Natural killer cell treated with Interleukin-12 subunit alpha and Interleukin-12 subunit beta and Interleukin-15 and Interleukin-18, amount 100 ng/mL, for 72 hours (primary cell): ENCODE data around the gene MROH2B. TPM values are rescaled to one million over a fixed set of nuclear protein-coding genes. Genes with fewer than 3 reads are reported as not detected.

Source experiments
- ATAC-seq, 2 donors: fragments of 150-1000 bp; cut with Tn5 transposase in 1 of 2; sonication (Bioruptor Pico), chemical (Tn5 transposase) in 1 of 2; 2 replicates each; pipeline ENCODE4 v1.10.0; 2021
- DNase-seq: peaks from one replicate; pipeline ENCODE4 v3.0.0; 2022; ENCODE audit warnings: low spot score
- H3K27ac Mint-ChIP-seq, 2 donors: 1 replicate in 1 of 2; 2 replicates in 1 of 2; pipeline ENCODE4 v1.8.0; 2022; ENCODE audit warnings: mixed read lengths in 2 of 2, mild to moderate bottlenecking in 1 of 2, moderate library complexity in 1 of 2
- H3K27me3 Mint-ChIP-seq, 2 donors: 1 replicate in 1 of 2; 2 replicates in 1 of 2; pipeline ENCODE4 v1.8.0; 2022; ENCODE audit warnings: mixed read lengths in 2 of 2
- H3K36me3 Mint-ChIP-seq: one replicate; pipeline ENCODE4 v1.8.0; 2022; ENCODE audit warnings: mixed read lengths
- H3K4me1 Mint-ChIP-seq, 2 donors: 1 replicate in 1 of 2; 2 replicates in 1 of 2; pipeline ENCODE4 v1.8.0; 2022; ENCODE audit warnings: low read depth in 2 of 2, mixed read lengths in 2 of 2, mild to moderate bottlenecking in 1 of 2
- H3K4me3 Mint-ChIP-seq: one replicate; pipeline ENCODE4 v1.8.0; 2022; ENCODE audit warnings: mixed read lengths
- H3K9me3 Mint-ChIP-seq: 2 replicates; pipeline ENCODE4 v1.8.0; 2022; ENCODE audit warnings: mixed read lengths
- total RNA-seq, 2 donors: library from RNA; stranded (reverse); gene quantifications; one replicate each; pipeline ENCODE4 v1.2.3, GENCODE V29; 2022

The MROH2B gene
- total RNA-seq, 2 donors from 2014 or later: not detected

DNA sequence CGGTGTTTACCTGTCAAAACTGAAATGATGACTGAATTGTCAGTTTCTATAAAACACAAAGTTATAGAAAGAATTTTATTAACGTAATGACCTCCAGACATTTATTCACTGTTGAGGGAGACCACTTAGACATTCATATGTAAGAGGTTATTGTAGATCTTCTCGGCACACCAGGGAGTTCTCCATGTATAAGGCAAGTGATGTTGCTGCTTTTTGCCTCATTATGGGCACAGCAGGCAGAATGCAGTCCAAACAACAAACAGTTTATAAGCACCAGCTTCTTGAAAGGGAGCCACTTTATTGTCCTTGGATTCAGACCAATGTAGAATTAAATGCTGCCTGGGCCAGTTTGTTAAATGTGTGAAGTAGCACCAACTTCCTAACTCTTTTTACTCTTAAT, 95.1 kb downstream of the MROH2B start:
- Mint-ChIP-seq H3K36me3 (no peaks in the 10 kb centered on the region), H3K4me1 (no peaks in the 10 kb centered on the region), H3K27ac (no peak overlapping the region), H3K4me3 (no peak overlapping the region), H3K27me3 (peaks cover 0 to 17% of the 10 kb centered on the region in 2 donors), H3K9me3 (no peaks in the 10 kb centered on the region)
- no peak for DNase-seq
- ATAC-seq: no peak

DNA sequence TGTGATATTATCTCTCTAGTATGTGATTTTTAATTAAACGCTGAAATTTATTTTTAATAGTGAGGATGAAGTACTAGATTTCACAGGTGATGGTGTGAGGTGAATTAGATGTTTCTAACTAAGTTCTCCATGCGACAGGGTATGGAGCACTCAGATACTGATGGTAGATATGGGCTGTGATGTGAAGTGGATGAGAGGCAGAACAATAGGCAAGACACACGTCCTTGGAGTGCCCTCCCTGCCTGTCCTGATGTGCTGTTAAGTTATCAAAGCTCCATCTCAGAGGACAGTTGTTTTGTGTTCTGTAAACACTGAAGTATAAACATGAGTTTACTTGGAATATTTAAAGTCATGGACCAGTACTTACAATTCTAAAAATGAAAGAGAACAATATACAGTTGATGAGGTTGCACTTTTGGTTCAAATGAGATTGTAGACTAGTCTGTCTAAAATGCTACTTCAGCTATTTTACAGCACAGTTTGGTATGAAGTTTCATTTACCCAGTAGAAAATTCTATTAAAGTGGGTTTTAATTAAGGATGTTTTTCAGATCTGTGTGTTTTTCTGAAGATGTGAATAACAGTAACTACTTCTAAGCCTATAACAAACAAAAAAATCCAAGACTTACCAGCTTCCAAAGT, 97.7 kb downstream of the MROH2B start:
- Mint-ChIP-seq H3K27ac (no peak overlapping the region), H3K4me1 (no peaks in the 10 kb centered on the region), H3K9me3 (no peaks in the 10 kb centered on the region), H3K36me3 (no peaks in the 10 kb centered on the region), H3K27me3 (peaks cover 0 to 11% of the 10 kb centered on the region in 2 donors), H3K4me3 (no peak overlapping the region)
- ATAC-seq (no peak), DNase-seq (no peak)

DNA sequence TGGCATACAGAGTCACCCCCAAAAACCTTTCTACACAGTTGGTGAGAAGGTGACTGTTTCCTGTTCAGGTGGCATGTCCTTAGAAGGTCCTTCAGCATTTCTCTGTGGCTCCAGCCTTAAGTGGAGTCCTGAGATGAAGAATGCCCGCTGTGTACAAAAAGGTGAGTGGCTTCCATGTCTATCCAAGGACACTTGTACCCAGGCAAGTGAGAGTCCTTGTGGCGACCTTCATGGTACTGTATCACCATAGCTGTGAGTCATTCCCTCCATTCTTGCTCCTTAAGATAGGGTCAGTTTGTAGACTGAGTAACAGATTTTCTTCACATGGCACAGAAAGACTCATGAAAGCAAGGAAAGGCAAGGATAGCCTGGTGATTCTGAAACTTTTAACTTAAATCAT, 98.7 kb downstream of the MROH2B start:
- H3K4me3 Mint-ChIP-seq: no peak overlapping the region
- H3K27ac Mint-ChIP-seq: no peak overlapping the region
- no peak for DNase-seq
- no peaks in the 10 kb centered on the region for H3K4me1 Mint-ChIP-seq
- no peaks in the 10 kb centered on the region for H3K36me3 Mint-ChIP-seq
- H3K27me3 Mint-ChIP-seq: peaks cover 0 to 11% of the 10 kb centered on the region in 2 donors
- no peak for ATAC-seq
- H3K9me3 Mint-ChIP-seq: no peaks in the 10 kb centered on the region

DNA sequence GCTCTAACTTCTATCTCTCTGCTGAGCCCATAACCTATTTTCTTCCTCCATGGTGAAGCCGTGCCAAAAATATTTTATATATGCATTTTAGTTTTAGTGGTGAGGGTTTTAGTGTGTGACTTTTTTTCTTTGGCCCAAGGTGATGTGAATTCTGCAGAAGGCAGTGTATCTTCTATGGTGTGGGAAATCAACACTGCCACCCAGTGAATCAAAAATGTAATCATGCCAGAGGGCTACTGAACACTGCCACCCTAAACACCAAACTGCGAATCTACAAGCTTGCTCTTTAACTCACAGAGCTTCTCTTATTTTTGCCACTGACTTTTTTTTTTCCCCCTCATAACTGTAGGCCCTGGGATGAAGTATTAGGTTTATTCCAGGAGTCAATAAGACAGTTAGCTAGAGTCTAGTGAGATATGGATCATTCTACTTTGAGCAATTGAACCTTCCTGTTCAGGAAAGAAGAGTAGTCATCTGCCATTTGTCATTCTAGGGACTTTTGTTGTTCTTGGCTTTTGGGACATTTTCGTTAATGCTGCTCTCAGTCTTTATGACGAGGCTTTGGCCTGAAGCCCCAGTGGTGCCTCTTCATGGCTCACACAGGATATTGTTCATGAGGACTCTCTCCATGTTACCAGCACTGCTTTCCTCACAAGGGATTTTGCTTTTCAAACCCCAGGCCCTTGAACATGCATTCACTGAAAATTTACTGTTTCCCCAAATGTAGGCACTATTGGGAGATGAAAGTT, 108.8 kb downstream of the MROH2B start:
- ATAC-seq: no peak
- no peak for DNase-seq
- Mint-ChIP-seq H3K27ac (no peak overlapping the region), H3K4me3 (no peak overlapping the region), H3K9me3 (no peaks in the 10 kb centered on the region), H3K27me3 (peaks cover 0 to 3% of the 10 kb centered on the region in 2 donors), H3K4me1 (no peaks in the 10 kb centered on the region), H3K36me3 (no peaks in the 10 kb centered on the region)

DNA sequence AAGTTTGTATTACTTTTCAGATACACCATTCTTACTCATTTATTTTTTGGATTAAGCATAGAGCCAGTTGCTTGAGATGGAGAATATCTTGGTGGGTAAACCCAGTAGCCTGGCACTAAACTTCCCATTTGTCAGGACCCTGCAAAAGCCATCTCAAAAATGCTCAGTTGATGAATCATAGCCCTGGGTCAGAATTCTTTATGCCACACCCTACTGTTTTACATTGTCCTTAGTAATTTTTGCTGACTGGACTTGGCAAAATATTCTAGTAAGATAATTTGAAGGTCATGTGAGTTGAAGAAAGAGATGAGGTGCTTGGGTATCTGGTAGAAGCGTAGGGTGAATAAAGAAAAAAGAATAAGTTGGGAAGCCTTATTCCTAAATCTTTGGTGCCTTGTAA, 111.1 kb downstream of the MROH2B start:
- Mint-ChIP-seq H3K9me3 (no peaks in the 10 kb centered on the region), H3K27ac (no peak overlapping the region), H3K4me3 (no peak overlapping the region), H3K4me1 (no peaks in the 10 kb centered on the region), H3K36me3 (no peaks in the 10 kb centered on the region), H3K27me3 (peaks cover 3 to 5% of the 10 kb centered on the region in 2 donors)
- DNase-seq: no peak
- ATAC-seq: no peak

DNA sequence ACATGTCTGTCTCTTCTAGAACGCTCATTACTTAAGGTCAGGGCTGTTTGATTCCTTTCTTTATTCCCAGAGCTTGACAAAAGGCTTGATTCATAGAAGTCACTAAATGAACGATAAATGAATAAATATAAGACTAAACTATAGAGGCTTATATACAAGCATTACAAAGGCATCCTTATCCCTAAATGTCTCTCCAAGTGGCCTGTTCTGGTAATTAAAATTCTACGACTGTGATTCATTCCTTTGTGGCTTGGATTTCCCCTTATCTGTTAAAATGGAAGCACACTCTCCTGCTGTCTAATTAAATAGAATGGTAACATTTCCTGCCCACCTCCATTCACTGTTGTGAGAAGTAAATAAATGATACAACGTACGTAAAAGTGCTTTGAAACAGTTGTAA, 112.3 kb downstream of the MROH2B start:
- no peak for ATAC-seq

DNA sequence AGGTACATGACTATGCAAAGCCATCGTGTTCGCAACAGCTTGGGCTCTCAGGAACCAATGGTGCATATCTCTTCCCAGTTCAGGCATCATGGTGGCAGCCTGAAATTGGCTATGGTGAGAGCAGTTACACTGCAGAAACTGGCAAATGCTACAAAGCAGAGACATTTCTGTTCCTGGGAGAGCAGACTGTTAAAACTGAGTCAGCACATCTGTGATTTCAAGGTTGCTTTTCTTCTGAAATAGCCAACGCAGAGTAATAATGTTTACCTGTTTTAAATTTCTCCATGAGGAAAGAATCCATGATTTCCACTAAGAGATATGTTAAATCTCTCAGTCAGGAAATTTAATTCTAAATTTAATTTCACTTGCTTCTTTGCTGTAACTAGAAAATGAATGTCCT, 114.1 kb downstream of the MROH2B start:
- Mint-ChIP-seq H3K36me3 (no peaks in the 10 kb centered on the region), H3K27me3 (peaks cover 3 to 13% of the 10 kb centered on the region in 2 donors), H3K27ac (no peak overlapping the region), H3K9me3 (no peaks in the 10 kb centered on the region), H3K4me1 (no peaks in the 10 kb centered on the region), H3K4me3 (no peak overlapping the region)
- DNase-seq: no peak
- ATAC-seq: no peak

More for the DNA sequence above, 112.3 kb downstream of the MROH2B start:
- Mint-ChIP-seq H3K4me3 (no peak overlapping the region), H3K27ac (no peak overlapping the region), H3K36me3 (no peaks in the 10 kb centered on the region), H3K27me3 (peaks cover 3 to 7% of the 10 kb centered on the region in 2 donors), H3K4me1 (no peaks in the 10 kb centered on the region), H3K9me3 (no peaks in the 10 kb centered on the region)
- no peak for DNase-seq

DNA sequence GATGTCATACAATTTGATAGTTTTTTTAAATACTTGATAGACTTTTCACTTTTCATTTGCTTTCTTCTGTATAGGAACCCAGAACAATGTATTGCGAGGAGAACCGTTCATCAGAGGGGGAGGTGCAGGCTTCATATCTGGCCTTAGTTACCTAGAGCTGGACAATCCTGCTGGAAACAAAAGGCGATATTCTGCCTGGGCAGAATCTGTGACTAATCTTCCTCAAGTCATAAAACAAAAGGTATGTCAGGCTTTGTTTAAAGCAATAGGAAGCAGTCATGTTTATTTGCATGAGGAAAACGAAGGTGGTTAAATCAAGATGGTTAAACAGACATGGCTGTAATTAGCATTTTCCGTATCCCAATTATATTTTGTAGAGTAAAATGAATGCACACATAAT, 115.8 kb downstream of the MROH2B start:
- DNase-seq (no peak), ATAC-seq (no peak)
- H3K27me3 Mint-ChIP-seq: peaks cover 3 to 13% of the 10 kb centered on the region in 2 donors
- no peaks in the 10 kb centered on the region for H3K36me3 Mint-ChIP-seq
- no peak overlapping the region for H3K4me3 Mint-ChIP-seq
- H3K4me1 Mint-ChIP-seq: no peaks in the 10 kb centered on the region
- no peak overlapping the region for H3K27ac Mint-ChIP-seq
- H3K9me3 Mint-ChIP-seq: no peaks in the 10 kb centered on the region

Other genes starting within 250 kb of the MROH2B start
- 1,000 to 10,000 TPM in 1 of 2 donors, 100 to 1,000 TPM in 1; 886 to 1,034 TPM for gene RPL37, start 236.1 kb downstream of the MROH2B start, total RNA-seq
- gene CARD6, start 230.0 kb downstream of the MROH2B start, total RNA-seq: 10 to 100 TPM in 1 of 2 donors, 1 to 10 TPM in 1; 3.7 to 11.2 TPM
- gene C7, start 161.8 kb downstream of the MROH2B start, total RNA-seq: not detected
- not detected for gene C6, start 142.2 kb upstream of the MROH2B start, total RNA-seq